Panc1 (cell line): ENCODE data around the gene GTF3A. TPM values are rescaled to one million over a fixed set of nuclear protein-coding genes. Genes with fewer than 3 reads are reported as not detected.

ENCODE experiments used
- ATAC-seq: fragments of 200-7000 bp; cut with Tn5 transposase; 2 replicates; pipeline ENCODE4 v1.9.1; 2020; ENCODE audit warnings: mild to moderate bottlenecking, moderate library complexity
- BruUV-seq: library from RNA; stranded (reverse); fragments of 400-500 nt; replicated peaks from 2 replicates; lab custom pipeline; 2021; lab: Mats Ljungman, UMichigan
- CTCF ChIA-PET: fragments of 300-600 bp; sonication (Branson Sonifier 250); formaldehyde crosslinking; loops from one replicate; lab custom pipeline; 2022; ENCODE audit warnings: antibody characterized with exemption; lab: Charles Lee
- POLR2A ChIA-PET: fragments of 300-600 bp; sonication (Branson Sonifier 250); formaldehyde crosslinking; loops from one replicate; lab custom pipeline; 2022; ENCODE audit warnings: antibody characterized with exemption; lab: Charles Lee
- DNase-seq: peaks from one replicate; pipeline ENCODE4 v3.0.0-alpha.2; 2010; ENCODE audit warnings: low read depth, low spot score
- H3K27ac ChIP-seq: 2 replicates; pipeline ENCODE4 v1.5.1; 2011; ENCODE audit warnings: mild to moderate bottlenecking, low read length, inconsistent platforms
- H3K27me3 ChIP-seq: fragments of 200-500 bp; sonication (Bioruptor generic); 2 replicates; pipeline ENCODE4 v1.6.0; 2014; ENCODE audit warnings: low read length, inconsistent platforms; ENCODE audit not compliant: control insufficient read depth, insufficient read depth
- H3K36me3 ChIP-seq: fragments of 200-500 bp; sonication (Bioruptor generic); 2 replicates; pipeline ENCODE4 v1.5.1; 2014; ENCODE audit warnings: inconsistent platforms, mild to moderate bottlenecking, low read length, moderate library complexity; ENCODE audit not compliant: control insufficient read depth, insufficient read depth
- H3K4me1 ChIP-seq: 2 replicates; pipeline ENCODE4 v1.5.1; 2011; ENCODE audit warnings: inconsistent platforms, mild to moderate bottlenecking, low read length, moderate library complexity; ENCODE audit not compliant: control insufficient read depth, insufficient read depth
- H3K4me3 ChIP-seq, 2 experiments: 2 replicates each; pipeline ENCODE4 v1.5.1; 2011 to 2012; ENCODE audit warnings: low read depth in 2 of 2, low read length in 2 of 2, mild to moderate bottlenecking in 2 of 2, inconsistent platforms in 1 of 2, moderate library complexity in 1 of 2
- H3K9me3 ChIP-seq: fragments of 200-500 bp; sonication (Bioruptor generic); 2 replicates; pipeline ENCODE4 v1.5.1; 2014; ENCODE audit warnings: low read depth, mild to moderate bottlenecking, inconsistent platforms, low read length, moderate library complexity; ENCODE audit not compliant: control insufficient read depth, insufficient read depth
- POLR2AphosphoS5 ChIP-seq: IDR thresholded peaks from 2 replicates; pipeline ENCODE4 v1.6.1; 2012; ENCODE audit warnings: mild to moderate bottlenecking, low read depth, low read length, moderate library complexity
- SIN3A ChIP-seq: IDR thresholded peaks from 2 replicates; pipeline ENCODE4 v1.6.1; 2012; ENCODE audit warnings: low read depth, mild to moderate bottlenecking, low read length, moderate library complexity, borderline replicate concordance; ENCODE audit not compliant: insufficient read depth
- TCF7L2 ChIP-seq: IDR thresholded peaks from 2 replicates; pipeline ENCODE4 v1.6.1; 2011; ENCODE audit warnings: mild to moderate bottlenecking, low read depth, low read length, inconsistent platforms
- in situ Hi-C: cut with HindIII; loops from 2 replicates; pipeline ENCODE4 v1.10.0; 2016; ENCODE audit warnings: low sequenced_read_pairs, low pct_unique_long_range_greater_than_20kb
- intact Hi-C: fragments of 100-400 bp; cut with micrococcal nuclease; formaldehyde crosslinking; loops from one replicate; pipeline ENCODE4 v1.10.0; 2022; ENCODE audit not compliant: unreplicated experiment
- total RNA-seq: library from RNA; stranded (reverse); gene quantifications from one replicate; pipeline ENCODE4 v1.2.1, GENCODE V29; 2021; ENCODE audit not compliant: unreplicated experiment
- TF ChIP-seq, protein P1 (sequence below), 2 experiments: IDR thresholded peaks; 2 replicates each; pipeline ENCODE4 v1.6.1; 2011 to 2012; ENCODE audit warnings: low read depth in 2 of 2, control low read depth in 1 of 2, low read length in 1 of 2, mild to moderate bottlenecking in 1 of 2, moderate library complexity in 1 of 2; ENCODE audit not compliant: insufficient read depth in 1 of 2
- TF ChIP-seq, protein P2 (sequence below): fragments of 450-650 bp; IDR thresholded peaks from 2 replicates; pipeline ENCODE4 v1.5.1; 2017; ENCODE audit warnings: mild to moderate bottlenecking

Gene GTF3A
- total RNA-seq, 1 experiment from 2014 or later: 111 TPM

DNA sequence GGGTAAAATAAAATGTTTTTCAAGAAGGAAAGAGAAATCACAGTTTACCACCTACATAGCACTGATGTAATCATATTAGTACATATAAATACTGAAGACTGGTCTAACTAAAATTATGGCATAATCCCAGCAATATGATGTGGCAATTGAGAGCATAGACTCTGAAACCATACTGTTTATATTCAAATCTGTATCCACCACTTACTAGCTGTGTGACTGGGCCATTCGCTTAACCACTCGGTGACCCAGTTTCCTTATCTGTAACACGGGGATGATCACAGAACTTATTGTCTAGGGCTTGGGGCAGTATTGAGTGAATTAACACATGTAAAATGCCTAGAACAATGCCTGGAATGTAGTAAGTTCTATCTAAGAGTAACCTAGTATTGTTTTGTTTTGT lies 13.1 kb upstream of the GTF3A start:
- no TSS peak for BruUV-seq
- no peak for DNase-seq
- no peak for ATAC-seq
- Histone ChIP-seq H3K36me3 (no peaks in the 10 kb centered on the region), H3K4me3 (no peak overlapping the region), H3K27ac (no peak overlapping the region), H3K4me1 (no peaks in the 10 kb centered on the region), H3K9me3 (no peaks in the 10 kb centered on the region), H3K27me3 (0 out of 2 replicates have a peak, but pooled peaks cover 5% of the 10 kb centered on the region)
- ChIA-PET POLR2A (no interaction called here), CTCF (no interaction called here)
- no peak for TF ChIP-seq POLR2AphosphoS5
- TF ChIP-seq, protein P1, sequence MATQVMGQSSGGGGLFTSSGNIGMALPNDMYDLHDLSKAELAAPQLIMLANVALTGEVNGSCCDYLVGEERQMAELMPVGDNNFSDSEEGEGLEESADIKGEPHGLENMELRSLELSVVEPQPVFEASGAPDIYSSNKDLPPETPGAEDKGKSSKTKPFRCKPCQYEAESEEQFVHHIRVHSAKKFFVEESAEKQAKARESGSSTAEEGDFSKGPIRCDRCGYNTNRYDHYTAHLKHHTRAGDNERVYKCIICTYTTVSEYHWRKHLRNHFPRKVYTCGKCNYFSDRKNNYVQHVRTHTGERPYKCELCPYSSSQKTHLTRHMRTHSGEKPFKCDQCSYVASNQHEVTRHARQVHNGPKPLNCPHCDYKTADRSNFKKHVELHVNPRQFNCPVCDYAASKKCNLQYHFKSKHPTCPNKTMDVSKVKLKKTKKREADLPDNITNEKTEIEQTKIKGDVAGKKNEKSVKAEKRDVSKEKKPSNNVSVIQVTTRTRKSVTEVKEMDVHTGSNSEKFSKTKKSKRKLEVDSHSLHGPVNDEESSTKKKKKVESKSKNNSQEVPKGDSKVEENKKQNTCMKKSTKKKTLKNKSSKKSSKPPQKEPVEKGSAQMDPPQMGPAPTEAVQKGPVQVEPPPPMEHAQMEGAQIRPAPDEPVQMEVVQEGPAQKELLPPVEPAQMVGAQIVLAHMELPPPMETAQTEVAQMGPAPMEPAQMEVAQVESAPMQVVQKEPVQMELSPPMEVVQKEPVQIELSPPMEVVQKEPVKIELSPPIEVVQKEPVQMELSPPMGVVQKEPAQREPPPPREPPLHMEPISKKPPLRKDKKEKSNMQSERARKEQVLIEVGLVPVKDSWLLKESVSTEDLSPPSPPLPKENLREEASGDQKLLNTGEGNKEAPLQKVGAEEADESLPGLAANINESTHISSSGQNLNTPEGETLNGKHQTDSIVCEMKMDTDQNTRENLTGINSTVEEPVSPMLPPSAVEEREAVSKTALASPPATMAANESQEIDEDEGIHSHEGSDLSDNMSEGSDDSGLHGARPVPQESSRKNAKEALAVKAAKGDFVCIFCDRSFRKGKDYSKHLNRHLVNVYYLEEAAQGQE (IDR thresholded peaks at IDR 0.05; ENCODE audit: insufficient read depth in 1 of 2, low read depth in 2 of 2, low read length in 1 of 2): no peak
- no peak for TF ChIP-seq SIN3A
- TF ChIP-seq TCF7L2: no peak
- TF ChIP-seq, protein P2, sequence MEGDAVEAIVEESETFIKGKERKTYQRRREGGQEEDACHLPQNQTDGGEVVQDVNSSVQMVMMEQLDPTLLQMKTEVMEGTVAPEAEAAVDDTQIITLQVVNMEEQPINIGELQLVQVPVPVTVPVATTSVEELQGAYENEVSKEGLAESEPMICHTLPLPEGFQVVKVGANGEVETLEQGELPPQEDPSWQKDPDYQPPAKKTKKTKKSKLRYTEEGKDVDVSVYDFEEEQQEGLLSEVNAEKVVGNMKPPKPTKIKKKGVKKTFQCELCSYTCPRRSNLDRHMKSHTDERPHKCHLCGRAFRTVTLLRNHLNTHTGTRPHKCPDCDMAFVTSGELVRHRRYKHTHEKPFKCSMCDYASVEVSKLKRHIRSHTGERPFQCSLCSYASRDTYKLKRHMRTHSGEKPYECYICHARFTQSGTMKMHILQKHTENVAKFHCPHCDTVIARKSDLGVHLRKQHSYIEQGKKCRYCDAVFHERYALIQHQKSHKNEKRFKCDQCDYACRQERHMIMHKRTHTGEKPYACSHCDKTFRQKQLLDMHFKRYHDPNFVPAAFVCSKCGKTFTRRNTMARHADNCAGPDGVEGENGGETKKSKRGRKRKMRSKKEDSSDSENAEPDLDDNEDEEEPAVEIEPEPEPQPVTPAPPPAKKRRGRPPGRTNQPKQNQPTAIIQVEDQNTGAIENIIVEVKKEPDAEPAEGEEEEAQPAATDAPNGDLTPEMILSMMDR: no peak
- in situ Hi-C loops: no loop called here
- intact Hi-C loops: no loop called here

DNA sequence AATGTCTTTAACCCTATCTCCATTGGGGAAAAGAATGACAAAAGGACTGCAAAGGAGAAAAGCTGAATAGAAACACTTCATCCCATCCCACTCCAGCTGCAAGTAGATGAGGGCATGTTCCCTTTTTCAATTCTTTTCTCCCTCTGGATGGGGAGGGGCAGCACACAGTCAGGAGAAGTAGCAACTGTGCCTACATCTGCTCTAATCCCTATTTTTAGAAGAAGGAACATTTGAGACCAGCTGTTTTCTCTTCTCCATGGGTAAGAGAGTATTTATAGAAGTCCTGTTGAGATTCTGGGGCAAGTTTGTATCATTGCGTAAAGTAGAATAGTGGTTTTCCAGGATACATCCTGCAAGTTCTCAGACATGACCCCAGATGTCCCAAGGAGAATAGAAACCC lies 9.3 kb upstream of the GTF3A start:
- Histone ChIP-seq H3K27ac (no peak overlapping the region), H3K4me1 (no peaks in the 10 kb centered on the region), H3K27me3 (0 out of 2 replicates have a peak, but pooled peaks cover 5% of the 10 kb centered on the region), H3K9me3 (no peaks in the 10 kb centered on the region), H3K36me3 (no peaks in the 10 kb centered on the region), H3K4me3 (no peak overlapping the region)
- POLR2A ChIA-PET: interaction anchor here (0.5 kb wide), 1 partner anchor 54 kb away, joined by 3 read pairs; no protein-coding TSS in a partner anchor
- no TSS peak for BruUV-seq
- in situ Hi-C loops (no loop called here), intact Hi-C loops (no loop called here)
- ATAC-seq (no peak), DNase-seq (no peak)
- TF ChIP-seq, protein P2: no peak
- TF ChIP-seq POLR2AphosphoS5 (no peak), TCF7L2 (no peak), SIN3A (no peak)
- TF ChIP-seq, protein P1 (IDR thresholded peaks at IDR 0.05; ENCODE audit: insufficient read depth in 1 of 2, low read depth in 2 of 2, low read length in 1 of 2): no peak
- CTCF ChIA-PET: no interaction called here
